Breast epithelium (tissue), 4 donors: Measurements from ENCODE around the gene GABRB3. TPM values are rescaled to one million over a fixed set of nuclear protein-coding genes. Genes with fewer than 3 reads are reported as not detected.

ENCODE experiments used
- DNase-seq, 2 donors: peaks; one replicate each; pipeline ENCODE4 v3.0.0-alpha.2; 2019; ENCODE audit warnings: low spot score in 2 of 2
- H3K27ac ChIP-seq, 2 donors: fragments of 200-600 bp; sonication (generic) in 1 of 2; one replicate each; pipeline ENCODE4 v1.5.1; 2016 to 2019; ENCODE audit warnings: mild to moderate bottlenecking in 1 of 2
- H3K27me3 ChIP-seq, 2 donors: fragments of 200-600 bp; sonication (generic) in 1 of 2; one replicate each; pipeline versions ENCODE4 v1.5.1 to v1.6.0; 2017 to 2019; ENCODE audit warnings: control low read depth in 1 of 2, mild to moderate bottlenecking in 1 of 2
- H3K36me3 ChIP-seq: fragments of 200-600 bp; one replicate; pipeline ENCODE4 v1.5.1; 2019
- H3K4me1 ChIP-seq, 2 donors: fragments of 200-600 bp; sonication (generic); one replicate each; pipeline ENCODE4 v1.5.1; 2016 to 2019; ENCODE audit warnings: control low read depth in 1 of 2
- H3K4me3 ChIP-seq, 3 donors: fragments of 200-600 bp; sonication (generic); 1 replicate in 2 of 3; 2 replicates in 1 of 3; pipeline ENCODE4 v1.5.1; 2016 to 2019; ENCODE audit warnings: mild to moderate bottlenecking in 3 of 3, moderate library complexity in 2 of 3
- H3K9me3 ChIP-seq, 2 donors: fragments of 200-600 bp; sonication (generic) in 1 of 2; one replicate each; pipeline ENCODE4 v1.5.1; 2016 to 2019; ENCODE audit warnings: control low read depth in 1 of 2
- CTCF ChIP-seq, 3 donors: fragments of 450-650 bp; IDR thresholded peaks; one replicate each; pipeline ENCODE4 v1.5.1; 2016 to 2017; ENCODE audit warnings: antibody characterized with exemption in 3 of 3, mild to moderate bottlenecking in 3 of 3, moderate library complexity in 3 of 3
- POLR2A ChIP-seq: fragments of 450-650 bp; IDR thresholded peaks from one replicate; pipeline ENCODE4 v1.6.1; 2016; ENCODE audit warnings: antibody characterized with exemption, mild to moderate bottlenecking, moderate library complexity
- POLR2AphosphoS5 ChIP-seq, 3 donors: sonication (generic); formaldehyde crosslinking; IDR thresholded peaks; one replicate each; pipeline ENCODE4 v1.6.1; 2017; ENCODE audit warnings: antibody characterized with exemption in 3 of 3
- intact Hi-C: fragments of 100-400 bp; cut with DNase I; formaldehyde crosslinking; loops from one replicate; pipeline ENCODE4 v1.15.1; 2023; ENCODE audit warnings: low total_unique reads
- total RNA-seq, 3 donors: library from RNA; depleted of rRNA; stranded (reverse); fragments of >200 nt; gene quantifications; one replicate each; pipeline ENCODE4 v1.1.0, GENCODE V29; 2016

GABRB3 gene
- total RNA-seq: 1 to 10 TPM in 2 of 3 donors, under 1 TPM in 1; 0.98 to 1.8 (median 1.1) TPM

GRCh38 chr15:26772154-26773066, at the start of gene GABRB3:
Gene GABRB3, minus strand, starts transcription at chr15:26773066.
- Histone ChIP-seq H3K36me3 (no peaks in the 10 kb centered on the region), H3K27me3 (peaks cover 4 to 39% of the 10 kb centered on the region in 2 donors), H3K4me3 (peak within 1 kb of the TSS; percentile 25 to 74 (median 54)), H3K4me1 (peaks cover 0 to 4% of the 10 kb centered on the region in 2 donors), H3K27ac (no peak within 1 kb of the TSS), H3K9me3 (no peaks in the 10 kb centered on the region)
- TF ChIP-seq POLR2AphosphoS5 (IDR thresholded peaks at IDR 0.05) (no peak), CTCF (IDR thresholded peaks at IDR 0.05) (no peak), POLR2A (no peak)
- no peak for DNase-seq
- intact Hi-C loops: no loop called here

GRCh38 chr15:26807517-26808427, 34.9 kb upstream of the GABRB3 start:
- no peak for TF ChIP-seq CTCF (IDR thresholded peaks at IDR 0.05)
- no peak for TF ChIP-seq POLR2A
- TF ChIP-seq POLR2AphosphoS5 (IDR thresholded peaks at IDR 0.05): no peak
- no peak for DNase-seq
- Histone ChIP-seq H3K9me3 (peaks cover 5 to 19% of the 10 kb centered on the region in 2 donors), H3K4me1 (no peaks in the 10 kb centered on the region), H3K27ac (no peak overlapping the region), H3K4me3 (no peak overlapping the region), H3K27me3 (no peaks in the 10 kb centered on the region), H3K36me3 (no peaks in the 10 kb centered on the region)
- intact Hi-C loops: no loop called here

GRCh38 chr15:26806574-26806973, 33.7 kb upstream of the GABRB3 start:
- intact Hi-C loops: no loop called here
- Histone ChIP-seq H3K27ac (no peak overlapping the region), H3K4me3 (no peak overlapping the region), H3K27me3 (no peaks in the 10 kb centered on the region), H3K9me3 (peaks cover 0 to 9% of the 10 kb centered on the region in 2 donors), H3K4me1 (no peaks in the 10 kb centered on the region), H3K36me3 (no peaks in the 10 kb centered on the region)
- TF ChIP-seq POLR2A (no peak), CTCF (IDR thresholded peaks at IDR 0.05) (no peak), POLR2AphosphoS5 (IDR thresholded peaks at IDR 0.05) (no peak)
- no peak for DNase-seq

GRCh38 chr15:26806151-26806550, 33.3 kb upstream of the GABRB3 start:
- H3K9me3 ChIP-seq: peaks cover 0 to 5% of the 10 kb centered on the region in 2 donors
- H3K36me3 ChIP-seq: no peaks in the 10 kb centered on the region
- no peaks in the 10 kb centered on the region for H3K27me3 ChIP-seq
- no peaks in the 10 kb centered on the region for H3K4me1 ChIP-seq
- TF ChIP-seq POLR2A: no peak
- TF ChIP-seq CTCF (IDR thresholded peaks at IDR 0.05): no peak
- TF ChIP-seq POLR2AphosphoS5 (IDR thresholded peaks at IDR 0.05): no peak
- no peak overlapping the region for H3K4me3 ChIP-seq
- no peak for DNase-seq
- H3K27ac ChIP-seq: no peak overlapping the region
- intact Hi-C loops: no loop called here
